ENCODE data around the gene TAPBP. TPM values are rescaled to one million over a fixed set of nuclear protein-coding genes. Genes with fewer than 3 reads are reported as not detected.
A peak's percentile ranks its signal among the peaks of the same experiment; 100 is the strongest.

TAPBP gene
- total and polyA plus RNA-seq, 9 of the 15 experiments (the other 6 are each of a cell fraction or from before 2014, with no cell fraction given): 5.6 to 74.0 (median 22.3) TPM

GRCh38 chr6:33271468-33272274, 42.2 kb downstream of the TAPBP start, which contains the start of the genes RPS18 and VPS52 (continued):
- TF ChIP-seq TFE3 (CRISPR knock-in tag; IDR thresholded peaks at IDR 0.05): peak; percentile 18; the same call in 1 of the 2 replicates
- no peak for TF ChIP-seq ZNF407 (IDR thresholded peaks at IDR 0.05; ENCODE audit: low read depth)
- TF ChIP-seq NFYB (IDR thresholded peaks at IDR 0.05; ENCODE audit: extremely low read depth, insufficient read length): no peak
- TF ChIP-seq SAFB2 (IDR thresholded peaks at IDR 0.05; ENCODE audit: borderline replicate concordance, low read depth, low read length, severe bottlenecking): no peak
- TF ChIP-seq ZNF75A (CRISPR knock-in tag; IDR thresholded peaks at IDR 0.05): 0 out of 2 replicates have a peak, but pooled peaks have one; percentile 39
- peak; percentile 3; the same call in 1 of the 2 replicates for TF ChIP-seq ELF4 (CRISPR knock-in tag; IDR thresholded peaks at IDR 0.05)
- TF ChIP-seq DACH1 (IDR thresholded peaks at IDR 0.05; ENCODE audit: partially characterized antibody): no peak
- TF ChIP-seq SMAD4 (CRISPR knock-in tag; conservative IDR thresholded peaks at IDR 0.05): peak; percentile 88
- no peak for TF ChIP-seq ZNF140 (CRISPR knock-in tag; IDR thresholded peaks at IDR 0.05)
- no peak; the same call in 1 of the 2 replicates for TF ChIP-seq TAL1 (IDR thresholded peaks at IDR 0.05)
- peak; percentile 91 for TF ChIP-seq ZNF584 (CRISPR knock-in tag; IDR thresholded peaks at IDR 0.05; ENCODE audit: low read depth)
- TF ChIP-seq, protein P1, sequence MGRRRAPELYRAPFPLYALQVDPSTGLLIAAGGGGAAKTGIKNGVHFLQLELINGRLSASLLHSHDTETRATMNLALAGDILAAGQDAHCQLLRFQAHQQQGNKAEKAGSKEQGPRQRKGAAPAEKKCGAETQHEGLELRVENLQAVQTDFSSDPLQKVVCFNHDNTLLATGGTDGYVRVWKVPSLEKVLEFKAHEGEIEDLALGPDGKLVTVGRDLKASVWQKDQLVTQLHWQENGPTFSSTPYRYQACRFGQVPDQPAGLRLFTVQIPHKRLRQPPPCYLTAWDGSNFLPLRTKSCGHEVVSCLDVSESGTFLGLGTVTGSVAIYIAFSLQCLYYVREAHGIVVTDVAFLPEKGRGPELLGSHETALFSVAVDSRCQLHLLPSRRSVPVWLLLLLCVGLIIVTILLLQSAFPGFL (CRISPR knock-in tag; IDR thresholded peaks at IDR 0.05): no peak
- TF ChIP-seq XRCC3 (IDR thresholded peaks at IDR 0.05): no peak
- no peak for TF ChIP-seq CBX8 (IDR thresholded peaks at IDR 0.05; ENCODE audit: borderline replicate concordance, extremely low read depth, low read depth, low read length, poor library complexity, severe bottlenecking)
- TF ChIP-seq HDAC6 (IDR thresholded peaks at IDR 0.05; ENCODE audit: low read depth, low read length): peak; percentile 90; the same call in 1 of the 2 replicates
- TF ChIP-seq SLC30A9 (CRISPR knock-in tag; IDR thresholded peaks at IDR 0.05): no peak

All from K562 (cell line).